HL-60 (cell line): ENCODE measurements around the gene SORCS2.

Source experiments
- DNase-seq, 2 experiments: peaks; one replicate each; pipeline ENCODE4 v3.0.0-alpha.2; 2010 to 2020; ENCODE audit warnings: low read depth in 1 of 2, low spot score in 1 of 2
- H3K27ac ChIP-seq: fragments of 250-450 bp; sonication (Bioruptor Pico); replicated peaks from 2 replicates; pipeline ENCODE4 v1.5.1; 2020; ENCODE audit warnings: mild to moderate bottlenecking, moderate library complexity
- H3K27me3 ChIP-seq: fragments of 250-450 bp; sonication (Bioruptor Pico); 2 replicates; pipeline ENCODE4 v1.5.1; 2021; ENCODE audit warnings: mild to moderate bottlenecking, moderate library complexity; ENCODE audit not compliant: insufficient read depth, poor library complexity, severe bottlenecking
- H3K4me3 ChIP-seq: replicated peaks from 2 replicates; pipeline ENCODE4 v1.5.1; 2011; ENCODE audit warnings: mild to moderate bottlenecking, control low read depth, low read length; ENCODE audit not compliant: insufficient read depth
- GABPA ChIP-seq: IDR thresholded peaks from 2 replicates; pipeline ENCODE4 v1.6.1; 2012; ENCODE audit warnings: low read depth
- POLR2AphosphoS5 ChIP-seq: IDR thresholded peaks from 2 replicates; pipeline ENCODE4 v1.6.1; 2012; ENCODE audit warnings: low read depth
- SPI1 ChIP-seq: IDR thresholded peaks from 2 replicates; pipeline ENCODE4 v1.6.1; 2012; ENCODE audit warnings: low read depth, mild to moderate bottlenecking, borderline replicate concordance
- TF ChIP-seq, protein P1 (sequence below): IDR thresholded peaks from one replicate; pipeline ENCODE4 v1.5.1; 2011; ENCODE audit warnings: low read length, control low read depth, inconsistent platforms; ENCODE audit not compliant: insufficient read depth
- TF ChIP-seq, protein P2 (sequence below): IDR thresholded peaks from 2 replicates; pipeline ENCODE4 v1.6.1; 2012; ENCODE audit warnings: low read depth; ENCODE audit not compliant: insufficient replicate concordance

Gene SORCS2

DNA sequence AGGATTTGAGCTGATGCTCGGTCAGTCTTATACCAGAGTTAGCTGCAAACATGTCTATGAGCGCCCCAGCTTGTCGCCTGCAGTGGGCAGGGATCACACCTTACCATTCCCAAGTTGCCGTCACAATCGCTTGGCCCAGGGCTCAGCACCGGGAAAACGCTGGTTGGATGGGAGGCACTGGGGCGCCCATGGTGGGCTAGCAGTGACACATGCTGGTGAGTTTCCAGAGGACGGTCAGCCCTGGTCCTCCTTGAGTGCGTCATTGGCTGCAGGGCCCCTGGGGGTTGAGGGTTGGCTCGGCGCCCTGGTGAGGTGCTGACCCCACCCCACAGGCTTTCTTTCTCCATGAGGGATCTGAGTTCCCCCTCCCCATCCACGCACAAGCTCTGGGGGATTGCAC is 50.4 kb downstream of the SORCS2 start:
- DNase-seq: no peak
- H3K4me3 ChIP-seq: no peak overlapping the region
- H3K27me3 ChIP-seq: no peaks in the 10 kb centered on the region
- TF ChIP-seq POLR2AphosphoS5: no peak
- no peak for TF ChIP-seq SPI1
- TF ChIP-seq, protein P1, sequence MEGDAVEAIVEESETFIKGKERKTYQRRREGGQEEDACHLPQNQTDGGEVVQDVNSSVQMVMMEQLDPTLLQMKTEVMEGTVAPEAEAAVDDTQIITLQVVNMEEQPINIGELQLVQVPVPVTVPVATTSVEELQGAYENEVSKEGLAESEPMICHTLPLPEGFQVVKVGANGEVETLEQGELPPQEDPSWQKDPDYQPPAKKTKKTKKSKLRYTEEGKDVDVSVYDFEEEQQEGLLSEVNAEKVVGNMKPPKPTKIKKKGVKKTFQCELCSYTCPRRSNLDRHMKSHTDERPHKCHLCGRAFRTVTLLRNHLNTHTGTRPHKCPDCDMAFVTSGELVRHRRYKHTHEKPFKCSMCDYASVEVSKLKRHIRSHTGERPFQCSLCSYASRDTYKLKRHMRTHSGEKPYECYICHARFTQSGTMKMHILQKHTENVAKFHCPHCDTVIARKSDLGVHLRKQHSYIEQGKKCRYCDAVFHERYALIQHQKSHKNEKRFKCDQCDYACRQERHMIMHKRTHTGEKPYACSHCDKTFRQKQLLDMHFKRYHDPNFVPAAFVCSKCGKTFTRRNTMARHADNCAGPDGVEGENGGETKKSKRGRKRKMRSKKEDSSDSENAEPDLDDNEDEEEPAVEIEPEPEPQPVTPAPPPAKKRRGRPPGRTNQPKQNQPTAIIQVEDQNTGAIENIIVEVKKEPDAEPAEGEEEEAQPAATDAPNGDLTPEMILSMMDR: no peak
- no peak for TF ChIP-seq GABPA
- TF ChIP-seq, protein P2, sequence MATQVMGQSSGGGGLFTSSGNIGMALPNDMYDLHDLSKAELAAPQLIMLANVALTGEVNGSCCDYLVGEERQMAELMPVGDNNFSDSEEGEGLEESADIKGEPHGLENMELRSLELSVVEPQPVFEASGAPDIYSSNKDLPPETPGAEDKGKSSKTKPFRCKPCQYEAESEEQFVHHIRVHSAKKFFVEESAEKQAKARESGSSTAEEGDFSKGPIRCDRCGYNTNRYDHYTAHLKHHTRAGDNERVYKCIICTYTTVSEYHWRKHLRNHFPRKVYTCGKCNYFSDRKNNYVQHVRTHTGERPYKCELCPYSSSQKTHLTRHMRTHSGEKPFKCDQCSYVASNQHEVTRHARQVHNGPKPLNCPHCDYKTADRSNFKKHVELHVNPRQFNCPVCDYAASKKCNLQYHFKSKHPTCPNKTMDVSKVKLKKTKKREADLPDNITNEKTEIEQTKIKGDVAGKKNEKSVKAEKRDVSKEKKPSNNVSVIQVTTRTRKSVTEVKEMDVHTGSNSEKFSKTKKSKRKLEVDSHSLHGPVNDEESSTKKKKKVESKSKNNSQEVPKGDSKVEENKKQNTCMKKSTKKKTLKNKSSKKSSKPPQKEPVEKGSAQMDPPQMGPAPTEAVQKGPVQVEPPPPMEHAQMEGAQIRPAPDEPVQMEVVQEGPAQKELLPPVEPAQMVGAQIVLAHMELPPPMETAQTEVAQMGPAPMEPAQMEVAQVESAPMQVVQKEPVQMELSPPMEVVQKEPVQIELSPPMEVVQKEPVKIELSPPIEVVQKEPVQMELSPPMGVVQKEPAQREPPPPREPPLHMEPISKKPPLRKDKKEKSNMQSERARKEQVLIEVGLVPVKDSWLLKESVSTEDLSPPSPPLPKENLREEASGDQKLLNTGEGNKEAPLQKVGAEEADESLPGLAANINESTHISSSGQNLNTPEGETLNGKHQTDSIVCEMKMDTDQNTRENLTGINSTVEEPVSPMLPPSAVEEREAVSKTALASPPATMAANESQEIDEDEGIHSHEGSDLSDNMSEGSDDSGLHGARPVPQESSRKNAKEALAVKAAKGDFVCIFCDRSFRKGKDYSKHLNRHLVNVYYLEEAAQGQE: no peak
- H3K27ac ChIP-seq: no peak overlapping the region

DNA sequence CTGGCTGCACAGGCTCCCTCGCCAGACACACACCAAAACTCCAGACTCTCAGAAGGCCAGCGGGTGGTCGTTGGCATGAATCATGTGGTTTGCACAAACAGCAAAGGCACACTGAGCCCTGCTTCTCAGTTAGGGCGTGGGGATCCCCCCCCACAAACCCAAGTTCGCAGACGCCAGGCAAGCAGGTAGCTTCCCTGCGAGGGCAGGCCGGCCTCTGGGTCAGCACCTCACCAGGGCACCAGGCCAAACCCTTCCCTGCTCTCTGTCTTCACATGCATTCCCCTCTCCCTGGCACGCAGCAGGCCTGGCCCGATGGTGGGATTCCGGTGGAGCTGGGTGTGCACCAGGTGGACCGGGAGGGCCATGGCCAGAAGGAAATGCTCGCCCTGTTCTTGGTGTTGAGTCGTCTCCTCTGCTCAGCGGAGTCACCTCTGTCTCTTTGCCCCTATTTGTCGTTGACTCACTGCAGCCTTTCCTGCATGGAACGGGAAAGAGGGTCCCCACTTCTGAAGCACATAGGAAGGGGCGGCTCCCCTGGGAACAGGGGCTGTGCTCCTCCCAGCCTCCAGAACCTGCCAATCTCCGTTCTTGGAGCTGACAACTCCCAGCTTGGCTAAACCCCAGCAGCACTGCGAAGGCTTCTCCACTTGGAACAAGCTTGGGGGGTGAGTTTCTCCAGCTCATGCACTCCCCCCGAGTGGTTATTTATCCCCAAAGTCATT is 51.4 kb downstream of the SORCS2 start:
- no peaks in the 10 kb centered on the region for H3K27me3 ChIP-seq
- no peak overlapping the region for H3K4me3 ChIP-seq
- no peak overlapping the region for H3K27ac ChIP-seq
- TF ChIP-seq SPI1: no peak
- no peak for TF ChIP-seq POLR2AphosphoS5
- no peak for TF ChIP-seq GABPA
- TF ChIP-seq, protein P1: no peak
- TF ChIP-seq, protein P2: no peak
- no peak for DNase-seq

DNA sequence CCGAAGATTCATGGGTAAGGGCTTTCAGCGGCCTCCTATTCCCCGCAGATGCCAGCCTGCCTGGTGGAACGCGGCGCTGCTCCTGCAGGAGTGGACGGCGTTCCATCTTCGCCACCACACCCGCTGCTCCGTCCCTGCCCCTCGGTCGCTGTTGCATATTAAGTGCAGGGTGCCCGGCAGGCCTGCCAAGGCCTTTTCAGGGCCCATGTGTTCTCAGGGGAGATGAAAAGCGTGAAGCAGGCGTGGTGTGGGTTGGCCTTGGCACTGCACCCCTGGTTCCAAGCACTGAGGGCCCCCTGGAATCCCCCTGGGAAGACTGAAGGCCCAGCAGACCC is 52.0 kb downstream of the SORCS2 start:
- no peak for DNase-seq
- no peak overlapping the region for H3K27ac ChIP-seq
- TF ChIP-seq POLR2AphosphoS5 (no peak), GABPA (no peak), SPI1 (no peak)
- TF ChIP-seq, protein P2: no peak
- TF ChIP-seq, protein P1: no peak
- no peak overlapping the region for H3K4me3 ChIP-seq
- no peaks in the 10 kb centered on the region for H3K27me3 ChIP-seq
